HEK293 (cell line): ENCODE data around the gene EBLN2.

Experiments used
- SP2 ChIP-seq: fragments of 450-650 bp; formaldehyde crosslinking; IDR thresholded peaks from 2 replicates; pipeline ENCODE4 v1.5.1; 2016; ENCODE audit warnings: missing biosample characterization, missing genetic modification characterization
- TCF7L2 ChIP-seq: IDR thresholded peaks from 2 replicates; pipeline ENCODE4 v1.6.1; 2011; ENCODE audit warnings: low read depth, mild to moderate bottlenecking, inconsistent platforms, low read length, moderate library complexity, borderline replicate concordance
- YY1 ChIP-seq: fragments of 450-650 bp; formaldehyde crosslinking; IDR thresholded peaks from 2 replicates; pipeline ENCODE4 v1.5.1; 2018; ENCODE audit warnings: missing biosample characterization, missing genetic modification characterization
- ZNF16 ChIP-seq: fragments of 450-650 bp; formaldehyde crosslinking; IDR thresholded peaks from 2 replicates; pipeline ENCODE4 v1.5.1; 2016; ENCODE audit warnings: low read depth, missing biosample characterization, missing genetic modification characterization
- TF ChIP-seq, protein P1 (sequence below): fragments of 450-650 bp; formaldehyde crosslinking; IDR thresholded peaks from 2 replicates; pipeline ENCODE4 v1.5.1; 2016; ENCODE audit warnings: missing biosample characterization, missing genetic modification characterization
- TF ChIP-seq, protein P2 (sequence below): IDR thresholded peaks from 2 replicates; pipeline ENCODE4 v1.6.1; 2011; ENCODE audit warnings: mild to moderate bottlenecking, low read depth, low read length, borderline replicate concordance

DNA sequence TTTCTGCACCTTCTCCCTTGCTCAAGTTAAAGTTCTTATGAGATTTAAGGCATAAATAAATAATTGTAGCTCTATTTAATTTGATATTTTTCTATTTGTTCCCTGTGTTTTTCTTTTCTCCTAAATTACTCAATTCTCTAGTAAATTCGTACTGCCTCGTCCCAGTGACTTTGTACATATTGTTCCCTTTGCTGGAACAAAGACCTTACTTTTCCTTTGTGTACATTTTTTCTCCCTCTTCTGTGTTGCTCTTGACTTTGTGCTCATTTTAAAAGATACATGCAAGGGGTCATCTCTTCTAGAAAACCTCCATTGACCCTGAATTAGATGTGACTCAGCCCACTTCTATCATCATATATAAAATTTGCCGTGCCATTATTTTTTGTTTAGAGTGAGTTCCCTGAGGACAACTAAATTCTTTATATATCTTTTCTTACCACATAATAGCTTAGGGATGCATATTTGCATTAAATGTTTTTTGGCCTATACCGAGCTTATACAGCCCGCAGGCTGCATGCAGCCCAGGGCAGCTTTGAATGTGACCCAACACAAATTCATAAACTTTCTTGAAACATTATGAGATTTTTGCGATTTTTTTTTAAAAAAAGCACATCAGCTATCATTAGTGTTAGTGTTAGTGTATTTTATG lies 35.2 kb upstream of the EBLN2 start:
- TF ChIP-seq, protein P1, sequence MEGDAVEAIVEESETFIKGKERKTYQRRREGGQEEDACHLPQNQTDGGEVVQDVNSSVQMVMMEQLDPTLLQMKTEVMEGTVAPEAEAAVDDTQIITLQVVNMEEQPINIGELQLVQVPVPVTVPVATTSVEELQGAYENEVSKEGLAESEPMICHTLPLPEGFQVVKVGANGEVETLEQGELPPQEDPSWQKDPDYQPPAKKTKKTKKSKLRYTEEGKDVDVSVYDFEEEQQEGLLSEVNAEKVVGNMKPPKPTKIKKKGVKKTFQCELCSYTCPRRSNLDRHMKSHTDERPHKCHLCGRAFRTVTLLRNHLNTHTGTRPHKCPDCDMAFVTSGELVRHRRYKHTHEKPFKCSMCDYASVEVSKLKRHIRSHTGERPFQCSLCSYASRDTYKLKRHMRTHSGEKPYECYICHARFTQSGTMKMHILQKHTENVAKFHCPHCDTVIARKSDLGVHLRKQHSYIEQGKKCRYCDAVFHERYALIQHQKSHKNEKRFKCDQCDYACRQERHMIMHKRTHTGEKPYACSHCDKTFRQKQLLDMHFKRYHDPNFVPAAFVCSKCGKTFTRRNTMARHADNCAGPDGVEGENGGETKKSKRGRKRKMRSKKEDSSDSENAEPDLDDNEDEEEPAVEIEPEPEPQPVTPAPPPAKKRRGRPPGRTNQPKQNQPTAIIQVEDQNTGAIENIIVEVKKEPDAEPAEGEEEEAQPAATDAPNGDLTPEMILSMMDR (tag by site-specific recombination) = no peak
- TF ChIP-seq TCF7L2 = no peak
- TF ChIP-seq YY1 (tag by site-specific recombination) = no peak
- no peak for TF ChIP-seq ZNF16 (tag by site-specific recombination)
- TF ChIP-seq SP2 (tag by site-specific recombination) = no peak
- TF ChIP-seq, protein P2, sequence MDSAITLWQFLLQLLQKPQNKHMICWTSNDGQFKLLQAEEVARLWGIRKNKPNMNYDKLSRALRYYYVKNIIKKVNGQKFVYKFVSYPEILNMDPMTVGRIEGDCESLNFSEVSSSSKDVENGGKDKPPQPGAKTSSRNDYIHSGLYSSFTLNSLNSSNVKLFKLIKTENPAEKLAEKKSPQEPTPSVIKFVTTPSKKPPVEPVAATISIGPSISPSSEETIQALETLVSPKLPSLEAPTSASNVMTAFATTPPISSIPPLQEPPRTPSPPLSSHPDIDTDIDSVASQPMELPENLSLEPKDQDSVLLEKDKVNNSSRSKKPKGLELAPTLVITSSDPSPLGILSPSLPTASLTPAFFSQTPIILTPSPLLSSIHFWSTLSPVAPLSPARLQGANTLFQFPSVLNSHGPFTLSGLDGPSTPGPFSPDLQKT = no peak
